OCI-LY3 (cell line): ENCODE results near the gene PABPC1L.

Source experiments
- CTCF ChIP-seq: fragments of 200-600, 300-600 bp; sonication (generic); IDR thresholded peaks from 2 replicates; pipeline ENCODE4 v1.5.1; 2014; ENCODE audit warnings: antibody characterized with exemption, low read length, low read depth
- EZH2phosphoT487 ChIP-seq: fragments of 200-600 bp; shearing (Covaris generic); IDR thresholded peaks from 2 replicates; pipeline ENCODE4 v1.6.1; 2018; ENCODE audit warnings: antibody characterized with exemption, mixed run types, low read depth

DNA sequence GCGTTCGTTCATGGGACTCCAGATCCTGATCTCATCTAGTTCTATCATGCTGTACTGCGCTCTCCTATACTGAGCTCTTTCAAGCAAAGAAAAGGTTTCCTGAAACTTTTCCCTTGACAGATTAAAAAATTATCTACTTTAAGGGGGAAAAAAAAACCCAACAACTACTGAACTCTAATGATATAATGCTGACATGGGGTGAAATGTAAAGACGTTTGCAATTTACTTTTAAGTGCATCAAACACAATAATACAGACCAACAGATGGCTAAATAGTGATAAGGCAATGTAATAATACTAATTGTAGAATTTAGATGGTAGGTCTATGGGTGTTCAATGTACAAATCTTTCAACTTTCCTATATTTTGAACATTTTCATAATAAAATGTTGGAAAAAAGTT, 34.0 kb downstream of the PABPC1L start:
- TF ChIP-seq CTCF = no peak
- no peak for TF ChIP-seq EZH2phosphoT487
